DLD1 (cell line): Measurements from ENCODE around the gene SNCB.

Experiments used
- in situ Hi-C: cut with HindIII; loops from 2 replicates; pipeline ENCODE4 v1.10.0; 2017; ENCODE audit warnings: low sequenced_read_pairs

SNCB gene

DNA sequence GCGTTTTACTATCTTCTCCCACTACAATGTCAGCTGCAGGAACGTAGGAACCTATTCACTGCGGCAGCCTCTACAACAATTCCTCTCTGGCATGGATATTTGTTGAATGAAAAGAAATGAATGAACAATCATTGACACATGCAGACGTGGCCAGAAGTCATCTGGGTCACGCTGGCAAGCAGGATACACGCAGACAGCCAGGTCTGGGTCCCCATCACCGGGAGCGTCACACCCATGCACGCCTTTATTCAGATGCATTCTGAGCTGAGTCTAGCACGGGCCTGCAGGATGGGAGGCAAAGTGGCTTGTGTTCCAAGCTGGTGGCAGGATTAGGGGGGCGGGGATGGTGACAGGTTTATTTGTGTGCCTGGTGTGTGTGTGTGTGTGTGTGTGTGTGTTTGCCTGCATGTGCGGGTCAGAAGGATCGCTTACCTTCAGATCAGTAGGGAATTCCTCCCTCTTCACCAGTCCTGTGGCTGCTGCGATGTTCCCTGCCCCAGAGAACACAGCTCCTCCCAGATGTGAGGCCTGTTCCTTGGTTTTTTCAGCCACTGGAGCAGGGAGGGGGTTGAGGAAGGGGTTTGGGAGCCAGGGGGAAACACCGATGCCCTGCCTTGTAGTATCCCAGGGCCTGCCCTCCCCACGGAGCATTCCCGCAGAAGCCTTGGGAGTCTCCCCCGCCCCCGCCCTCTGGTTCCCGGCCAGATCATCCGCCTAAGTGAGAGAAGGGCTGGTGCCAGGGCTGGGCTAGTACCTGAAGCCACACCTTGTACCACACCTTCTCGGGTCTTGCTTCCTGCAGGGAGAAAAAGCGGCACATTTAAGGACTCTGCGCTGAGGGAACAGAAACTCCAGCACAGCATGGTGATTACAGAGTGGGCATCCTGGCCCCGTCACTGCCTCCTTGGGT is 4.1 kb downstream of the SNCB start:
- in situ Hi-C loops: no loop called here

DNA sequence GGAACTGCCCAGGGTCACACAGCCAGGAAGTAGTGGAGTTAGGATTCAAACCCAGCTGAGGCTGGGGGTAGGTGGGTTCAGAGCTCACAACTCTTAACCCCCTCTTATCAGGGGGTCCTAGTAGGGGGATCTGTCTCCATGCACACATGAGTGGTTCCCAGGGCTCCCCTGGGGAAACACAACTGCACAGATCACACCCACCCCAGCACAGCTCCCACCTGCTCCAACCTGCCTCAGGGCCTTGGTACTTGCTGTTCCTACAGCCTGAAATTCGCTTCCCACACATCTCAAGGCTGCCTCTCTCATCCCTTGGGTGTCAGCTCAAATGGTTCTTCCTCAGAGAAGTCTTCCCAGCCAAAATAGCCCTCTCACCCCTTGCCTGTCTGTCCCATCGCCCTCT is 4.8 kb downstream of the SNCB start:
- in situ Hi-C loops: no loop called here

DNA sequence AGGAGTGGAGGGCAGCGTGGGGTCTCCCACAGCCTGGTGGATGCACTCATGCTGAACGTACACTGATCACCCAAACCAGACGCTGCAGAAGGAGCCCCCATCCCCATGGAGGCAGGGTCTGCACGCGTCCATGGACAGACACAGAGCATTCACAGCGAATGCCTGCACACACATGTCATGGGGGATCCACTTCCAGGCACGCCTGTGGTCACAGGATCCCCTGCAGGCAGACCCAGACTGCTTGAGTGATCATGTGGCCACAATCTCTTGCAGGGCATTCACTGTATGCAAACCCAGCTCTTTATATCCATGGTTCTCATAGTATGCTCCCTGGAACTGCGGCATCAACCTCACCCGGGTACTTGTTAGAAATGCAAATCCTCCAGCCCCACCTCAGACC is 5.4 kb downstream of the SNCB start:
- in situ Hi-C loops: no loop called here

DNA sequence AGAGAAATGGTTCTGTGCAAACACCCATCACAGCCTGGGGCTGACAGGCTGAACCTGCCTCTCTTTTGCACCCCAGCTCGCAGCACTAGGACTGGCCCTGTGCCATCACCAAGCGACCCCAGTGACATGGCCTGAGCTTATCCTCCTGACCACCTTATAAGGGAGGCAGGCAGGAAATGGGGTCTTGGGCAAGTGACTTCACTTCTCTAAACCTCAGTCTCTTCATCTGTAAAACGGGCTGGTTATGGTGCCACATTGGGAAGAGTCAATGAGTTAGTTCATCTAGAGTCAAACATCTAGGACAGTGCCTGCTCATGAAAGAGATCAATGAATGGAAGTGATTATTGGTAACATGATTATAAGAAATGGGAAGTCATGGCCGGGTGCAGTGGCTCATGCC is 6.2 kb downstream of the SNCB start:
- in situ Hi-C loops: no loop called here

DNA sequence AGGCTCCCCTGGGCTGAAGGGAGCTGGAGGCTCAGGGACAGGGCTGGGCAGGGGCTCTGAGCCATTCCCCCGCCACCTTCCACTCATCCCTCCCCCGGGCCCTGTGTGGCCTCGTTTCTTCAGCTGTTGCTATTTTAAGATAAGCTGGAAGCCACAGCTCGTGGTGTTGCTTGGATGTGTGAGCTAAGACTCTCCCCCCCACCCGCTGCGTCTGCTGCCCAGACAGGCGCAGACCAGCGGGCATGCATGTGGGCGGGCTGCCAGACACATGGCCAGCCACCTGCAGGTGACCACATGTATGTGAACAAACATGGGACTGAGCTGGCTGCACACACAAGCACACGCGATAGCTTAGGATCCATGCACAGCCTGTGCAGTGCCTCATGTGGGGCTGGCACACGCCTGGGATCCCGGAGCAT is 8.7 kb downstream of the SNCB start:
- in situ Hi-C loops: no loop called here

DNA sequence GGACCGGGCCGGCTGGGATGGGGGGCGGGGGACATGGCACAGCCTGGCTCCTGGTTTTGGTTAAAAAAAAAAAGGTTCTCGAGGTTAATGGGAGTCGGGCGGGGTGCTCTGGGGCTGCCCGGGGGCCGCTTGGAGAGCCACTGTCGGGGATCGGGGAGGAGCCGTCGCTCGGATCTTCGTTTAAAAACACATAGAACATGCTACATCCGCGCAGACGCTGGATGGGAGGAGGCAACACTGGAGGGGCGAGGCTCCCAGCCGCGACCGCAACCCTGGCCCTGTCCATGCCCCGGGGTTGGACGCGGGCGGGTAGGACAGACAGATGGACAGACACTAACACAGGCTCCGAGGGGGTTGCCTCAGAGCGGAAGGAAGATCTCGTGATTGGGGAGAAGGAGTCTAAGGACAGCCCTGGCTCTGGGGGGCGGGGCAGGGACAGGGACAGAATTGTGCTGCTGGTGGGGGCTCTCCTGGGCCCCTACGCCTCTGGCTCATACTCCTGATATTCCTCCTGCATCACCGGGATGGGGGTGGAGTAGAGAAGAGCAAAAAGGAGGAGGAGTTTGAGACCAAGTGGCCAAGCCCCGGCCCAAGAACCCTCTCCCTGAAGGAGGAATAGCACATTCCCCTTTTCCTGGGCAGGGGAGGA is 9.9 kb downstream of the SNCB start:
- in situ Hi-C loops: no loop called here

DNA sequence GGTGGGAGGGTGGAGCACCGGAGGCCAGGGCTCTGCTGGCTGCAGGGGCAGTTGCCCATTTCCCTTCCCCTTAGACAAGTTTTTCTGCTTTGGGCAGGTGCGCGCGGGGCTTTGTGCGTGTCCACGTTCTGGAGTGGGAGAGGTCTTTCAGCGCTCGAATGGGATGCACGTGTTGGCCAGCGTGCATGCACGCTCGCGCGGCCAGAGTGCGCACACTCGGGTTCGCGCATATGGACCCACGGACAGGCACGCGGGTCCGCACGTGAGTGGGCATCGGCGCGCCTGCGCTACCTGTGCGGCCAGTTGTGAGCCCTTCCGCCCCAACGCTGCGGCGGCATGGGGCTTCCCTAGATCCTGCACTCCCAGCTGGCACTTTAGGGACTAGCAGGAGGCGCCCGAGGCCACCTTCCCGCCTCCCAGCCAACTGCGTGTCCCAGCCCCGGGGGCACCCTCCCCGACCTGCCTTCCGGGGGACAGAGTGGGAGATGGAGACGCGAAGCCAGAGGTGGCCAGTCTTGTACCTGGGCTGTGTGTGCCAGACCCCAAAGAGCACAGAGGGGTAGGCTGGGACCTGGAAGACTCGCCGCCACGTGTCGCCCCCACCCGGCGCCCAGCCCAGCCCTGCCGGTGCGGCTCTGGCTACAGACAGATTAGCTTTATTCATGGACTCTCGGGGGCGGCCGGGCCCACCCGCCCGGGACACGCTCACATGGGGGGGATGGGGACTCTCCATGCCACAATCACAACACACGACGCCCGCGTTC is 10.6 kb downstream of the SNCB start:
- in situ Hi-C loops: no loop called here

DNA sequence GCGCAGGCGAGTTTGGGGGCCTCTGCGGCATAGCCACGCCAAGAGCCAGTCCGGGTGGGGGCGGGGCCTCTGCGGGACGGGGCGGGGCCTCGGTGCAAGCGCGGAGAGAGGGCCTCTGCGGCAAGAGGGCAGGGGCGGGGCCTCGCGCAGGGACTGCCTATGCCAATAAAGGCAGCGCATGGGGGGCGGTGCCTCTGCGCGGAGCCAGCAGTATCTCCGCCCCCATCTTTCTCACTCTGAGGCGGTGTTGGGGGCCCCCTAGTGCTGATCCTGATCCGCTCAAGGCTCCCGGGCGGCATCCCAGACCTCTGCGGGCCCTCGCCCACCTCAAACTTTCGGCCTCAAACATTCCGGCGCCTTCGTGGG is 11.1 kb downstream of the SNCB start:
- in situ Hi-C loops: no loop called here

DNA sequence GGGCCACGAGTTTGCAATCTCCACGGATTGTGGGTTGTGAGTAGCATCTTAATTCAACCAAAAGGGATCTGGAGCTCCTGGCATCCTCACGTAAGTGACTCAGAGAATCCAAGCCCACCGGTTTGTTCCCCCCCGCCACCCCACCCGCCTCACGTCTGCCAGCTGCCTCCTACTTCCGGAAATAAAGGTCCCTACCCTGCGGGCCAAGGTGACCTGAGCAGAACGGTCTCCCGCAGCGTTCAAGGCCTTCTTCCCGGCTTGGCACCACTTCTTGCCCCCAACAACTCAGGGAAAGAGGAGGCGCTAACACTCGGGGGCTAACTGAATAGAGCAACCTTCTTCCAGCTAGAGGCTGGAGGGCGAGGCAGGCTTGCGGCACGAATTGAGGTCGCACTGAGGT is 11.6 kb downstream of the SNCB start:
- in situ Hi-C loops: no loop called here

DNA sequence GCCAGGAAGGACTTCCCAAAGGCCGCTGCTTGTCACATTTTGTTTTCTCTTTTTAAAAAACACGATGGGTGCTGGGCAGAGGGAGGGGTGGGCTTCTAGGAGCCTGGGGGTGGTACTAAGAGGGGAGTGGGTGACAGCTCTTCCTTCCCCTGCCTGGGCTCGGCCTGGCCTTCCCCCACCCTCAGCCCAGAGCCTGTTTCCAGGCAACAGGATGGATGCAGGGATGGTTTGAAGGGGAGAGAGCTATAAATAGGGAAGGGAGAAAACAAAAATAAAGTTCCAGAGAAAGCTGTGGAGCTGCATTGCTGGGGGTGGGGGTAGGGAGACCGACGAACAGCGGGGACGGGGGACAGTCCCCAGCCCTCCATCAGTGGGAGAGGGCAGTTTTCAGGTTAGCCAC is 13.8 kb downstream of the SNCB start:
- in situ Hi-C loops: no loop called here

DNA sequence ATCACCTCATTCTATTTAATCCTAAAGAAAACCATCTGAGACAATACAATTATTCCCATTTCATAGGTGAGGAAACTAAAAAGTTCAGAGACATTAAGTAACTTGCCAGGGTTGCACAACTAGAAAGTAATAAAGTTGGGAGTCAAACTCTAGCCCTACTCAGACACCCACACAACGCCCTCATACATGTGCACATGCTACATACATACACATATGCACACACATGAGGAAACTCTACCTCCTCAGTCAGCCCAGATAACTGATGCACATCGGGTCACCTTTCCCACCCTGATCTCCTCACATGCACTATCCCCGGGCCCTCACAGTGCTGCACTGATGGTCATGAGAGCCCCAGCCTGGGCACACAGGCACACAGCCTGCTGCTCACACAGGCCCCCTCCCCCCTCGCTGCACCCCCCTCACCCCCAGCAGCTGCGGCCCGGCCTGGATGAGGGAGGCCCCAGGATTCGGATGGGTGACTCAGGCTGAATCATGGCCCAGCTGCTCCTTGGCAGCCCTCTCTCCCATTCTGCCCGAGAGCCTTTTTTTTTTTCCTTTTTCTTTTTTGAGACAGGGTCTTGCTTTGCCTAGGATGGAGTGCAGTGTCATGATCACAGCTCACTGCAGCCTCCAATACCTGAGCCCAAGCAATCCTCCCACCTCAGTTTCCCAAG is 15.4 kb downstream of the SNCB start:
- in situ Hi-C loops: no loop called here

DNA sequence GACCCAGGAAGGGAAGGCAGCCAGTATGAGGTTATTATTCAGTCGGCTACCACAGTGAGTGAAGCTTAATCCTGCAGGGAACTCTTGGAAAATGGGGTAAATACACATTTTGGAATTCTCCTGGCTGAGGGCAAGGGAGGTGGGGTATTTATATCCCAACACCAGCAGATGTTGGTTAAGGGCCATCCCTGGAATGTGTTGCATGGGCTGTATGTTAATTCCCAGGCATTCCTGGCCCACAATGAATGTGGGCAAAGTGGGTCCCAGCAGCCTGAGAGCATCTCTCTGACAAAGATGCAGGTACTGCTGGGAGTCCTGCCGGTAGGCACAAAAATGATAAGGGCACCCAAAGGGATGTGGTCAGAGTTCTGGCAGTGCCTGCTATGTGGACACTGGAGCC is 17.5 kb downstream of the SNCB start:
- in situ Hi-C loops: no loop called here

DNA sequence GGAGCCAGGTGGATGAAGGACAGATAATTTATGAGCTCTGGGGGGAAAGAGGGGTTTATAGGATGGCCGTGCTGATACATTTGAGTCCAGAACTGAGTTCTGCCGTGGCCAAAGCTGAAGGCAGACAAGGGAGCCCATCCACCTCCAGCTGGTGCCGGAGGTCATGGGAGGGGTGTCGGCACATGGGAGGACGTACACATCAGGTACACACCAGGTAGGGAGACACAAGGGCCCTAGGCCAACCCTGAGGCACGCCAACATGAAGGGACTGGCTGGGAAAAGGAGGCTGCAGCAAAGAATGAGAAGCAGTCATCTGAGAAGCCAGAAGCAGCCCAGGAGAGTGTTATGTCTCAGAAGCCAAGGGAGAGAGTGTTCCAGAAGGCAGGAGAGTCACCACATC is 18.3 kb downstream of the SNCB start:
- in situ Hi-C loops: no loop called here

DNA sequence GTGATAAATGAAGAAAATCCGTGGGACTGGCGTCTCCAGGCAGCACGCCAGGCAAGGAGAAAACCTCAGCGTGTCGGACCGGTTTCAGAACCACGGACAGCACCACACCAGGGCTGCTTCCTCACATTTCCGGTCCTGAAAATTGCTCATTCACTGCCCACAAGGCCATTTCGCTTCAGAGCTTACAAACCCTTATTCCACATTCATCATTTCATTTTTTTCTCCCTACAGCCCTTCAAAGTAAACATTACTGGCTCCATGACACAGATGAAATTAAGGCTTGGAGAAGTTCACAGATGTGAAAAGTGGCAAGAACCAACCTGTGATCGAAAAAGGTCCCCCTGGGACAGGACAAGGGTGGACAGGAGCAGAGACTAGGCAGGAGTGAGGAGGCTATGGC is 18.9 kb downstream of the SNCB start:
- in situ Hi-C loops: no loop called here

DNA sequence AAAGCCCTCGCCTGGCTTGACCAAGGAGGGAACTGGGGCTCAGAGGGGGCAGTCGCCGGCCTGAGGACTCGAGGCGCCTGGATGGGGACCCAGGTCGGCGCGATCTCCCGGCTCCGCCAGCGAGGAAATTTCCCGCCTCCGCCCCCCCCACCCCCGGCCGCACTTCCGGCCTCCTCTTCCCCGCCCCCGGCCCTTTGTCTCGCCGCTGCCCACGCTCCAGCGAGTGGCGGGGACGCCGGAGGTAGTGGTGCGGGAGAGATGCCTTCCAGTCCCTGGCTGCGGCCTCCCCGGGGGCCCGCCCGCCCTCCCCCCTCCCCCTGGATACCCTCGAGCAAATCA is 19.9 kb downstream of the SNCB start:
- in situ Hi-C loops: no loop called here

DNA sequence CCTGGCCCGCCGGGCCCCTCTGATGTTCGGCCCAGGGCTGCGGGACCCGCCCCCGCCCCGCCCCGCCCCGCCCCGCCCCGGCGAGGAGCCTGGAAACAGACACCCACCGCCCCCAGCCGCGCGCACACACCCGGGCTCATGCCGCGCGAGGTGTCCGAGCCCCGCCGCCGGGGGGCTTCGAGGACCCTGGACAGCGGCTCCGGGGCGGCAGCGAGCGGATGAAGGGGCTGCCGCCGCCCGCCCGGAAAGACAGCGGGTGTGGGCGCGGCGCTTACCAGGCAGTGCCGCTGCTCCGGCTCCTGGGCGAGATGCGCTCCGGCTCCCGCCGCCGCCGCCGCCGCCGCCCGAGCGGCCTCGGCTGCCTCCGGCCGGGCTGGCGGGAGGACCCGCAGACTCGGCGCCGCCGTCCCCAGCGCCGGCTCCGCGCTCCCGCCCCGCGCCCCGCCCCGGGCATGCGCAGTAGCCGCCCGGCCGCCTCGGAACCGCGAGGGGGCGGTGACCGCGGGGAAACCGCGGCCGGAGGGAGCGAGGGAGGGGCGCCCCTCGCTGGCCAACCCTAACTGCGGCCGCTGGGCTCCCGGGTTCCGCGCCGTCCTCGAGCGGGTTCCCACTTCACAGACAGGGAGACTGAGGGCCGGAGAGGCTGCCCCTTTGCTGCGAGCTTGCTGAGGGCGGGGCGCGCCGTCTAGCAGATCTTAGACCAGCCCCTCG is 20.5 kb downstream of the SNCB start, which contains the start of gene GPRIN1:
TSS of gene GPRIN1 (minus strand) at position 433 of the 711 bp plus-strand sequence. CDS start 10,322 bp downstream, outside the sequence.
- in situ Hi-C loops: no loop called here

DNA sequence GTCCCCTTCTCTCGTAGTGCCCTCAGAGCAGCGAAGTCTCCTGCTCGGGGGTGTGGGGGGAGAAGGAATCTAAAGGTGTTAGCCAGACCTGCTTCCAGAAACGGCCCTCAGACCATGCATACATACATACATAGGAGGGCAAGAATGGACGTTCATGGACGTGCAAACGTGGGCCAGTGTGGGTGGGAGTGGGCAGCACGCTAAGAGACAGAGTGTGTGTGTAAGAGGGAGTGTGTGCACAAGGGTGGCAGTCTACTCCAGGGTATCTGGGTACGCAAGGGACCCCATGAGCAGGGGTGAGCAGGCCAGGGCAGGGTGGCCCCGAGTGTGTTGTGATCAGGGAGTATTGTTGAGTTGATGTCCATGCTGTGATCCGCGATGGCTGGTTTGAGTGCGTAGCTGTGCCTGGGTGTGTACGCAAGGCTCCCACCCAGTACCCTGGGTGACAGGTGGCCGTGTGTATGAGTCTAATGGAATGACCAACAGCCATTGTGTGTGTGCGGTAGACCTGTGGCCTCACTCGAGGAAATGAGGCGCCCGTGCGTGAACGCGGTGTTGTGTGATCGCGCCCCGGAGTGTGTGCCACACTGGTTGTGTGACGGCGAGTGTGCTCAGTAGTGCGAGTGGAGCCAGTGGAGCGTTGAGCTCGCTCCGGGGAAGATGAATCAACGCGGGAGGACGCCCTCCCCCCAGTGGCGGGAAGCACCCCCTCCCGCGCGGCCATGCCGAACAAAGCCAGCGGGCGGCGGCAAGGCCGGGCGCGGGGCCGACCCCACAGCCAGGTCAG is 21.2 kb downstream of the SNCB start:
- in situ Hi-C loops: no loop called here

DNA sequence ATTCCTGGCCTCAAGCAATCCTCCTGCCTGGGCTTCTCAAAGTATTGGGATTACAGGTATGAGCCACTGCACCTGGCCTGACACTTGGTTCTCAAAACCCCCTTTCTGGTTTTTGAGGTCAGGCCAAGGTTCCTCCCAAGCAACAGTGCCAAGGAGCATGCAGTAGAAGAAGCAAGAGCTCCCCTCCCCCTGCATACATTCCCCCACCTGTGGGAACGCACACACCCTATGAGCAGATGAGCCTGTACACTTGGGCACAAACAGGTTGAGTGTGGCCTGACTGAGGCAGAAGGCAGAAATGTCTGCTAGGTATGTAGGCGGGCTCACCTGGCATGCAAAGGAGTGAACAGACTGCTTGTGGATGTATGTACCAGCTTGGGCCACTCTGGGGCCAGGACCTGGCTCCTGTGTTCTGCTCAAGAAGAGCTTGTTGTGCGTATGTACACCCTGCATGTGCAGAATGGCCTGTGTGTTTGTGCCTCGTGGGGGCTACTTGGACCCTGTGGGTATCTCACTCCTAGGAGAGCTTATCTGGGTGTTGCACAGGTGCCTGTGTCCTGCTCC is 22.1 kb downstream of the SNCB start:
- in situ Hi-C loops: no loop called here

DNA sequence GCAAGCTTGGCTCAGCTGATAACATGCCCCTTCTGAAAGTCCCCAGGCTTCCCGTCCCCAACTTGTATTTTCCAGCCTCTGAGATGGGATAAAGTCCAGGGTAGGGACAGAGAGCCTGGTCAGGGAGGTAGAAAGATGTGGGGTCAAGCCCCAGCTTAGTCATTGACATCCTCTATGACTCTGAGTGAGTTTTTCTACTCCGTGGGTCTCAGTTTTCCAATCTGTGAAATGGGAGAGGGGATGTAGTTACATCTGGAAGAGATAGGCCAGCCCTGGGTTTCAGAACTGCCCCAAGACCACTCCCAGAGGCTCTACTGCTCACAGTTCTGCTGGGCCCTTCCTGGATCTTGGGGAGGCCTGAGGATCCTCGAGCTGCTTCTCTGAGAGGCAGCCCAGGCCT is 23.5 kb downstream of the SNCB start:
- in situ Hi-C loops: no loop called here

DNA sequence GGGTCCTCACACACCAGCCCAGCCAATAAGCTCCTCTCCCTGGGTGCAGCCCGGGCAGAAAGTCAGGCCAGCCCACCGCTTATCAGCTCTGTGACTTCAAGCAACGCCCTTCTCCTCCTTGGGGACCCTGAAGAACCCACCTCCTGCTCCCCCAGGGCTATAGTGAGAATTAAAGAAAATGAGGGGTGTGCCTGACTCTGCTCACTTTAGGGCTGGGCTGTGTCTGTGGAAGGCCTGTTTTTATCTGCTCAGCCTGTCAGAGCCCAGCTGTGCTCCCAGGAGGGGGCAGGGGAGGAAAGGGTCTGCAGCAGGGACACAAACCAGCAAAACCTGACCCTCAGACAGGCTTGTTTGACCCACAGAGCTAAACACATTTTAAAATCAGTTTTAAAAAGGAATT is 24.3 kb downstream of the SNCB start:
- in situ Hi-C loops: no loop called here
